K562 (cell line): Measurements from ENCODE around the gene OR6V1. TPM values are rescaled to one million over a fixed set of nuclear protein-coding genes. Genes with fewer than 3 reads are reported as not detected.

Experiments
- ARID2 ChIP-seq: fragments of 450-650 bp; IDR thresholded peaks from 2 replicates; pipeline ENCODE4 v1.6.1; 2017; ENCODE audit warnings: antibody characterized with exemption, mild to moderate bottlenecking
- ATF6 ChIP-seq: sonication (generic); formaldehyde crosslinking; IDR thresholded peaks from 2 replicates; pipeline ENCODE4 v1.4.0; 2020; ENCODE audit warnings: mild to moderate bottlenecking, missing genetic modification reagents
- BRCA1 ChIP-seq, 2 experiments: fragments of 450-650 bp in 1 of 2; sonication (generic) in 1 of 2; formaldehyde crosslinking in 1 of 2; IDR thresholded peaks; 2 replicates each; pipeline versions ENCODE4 v1.5.0 to v1.6.1; 2017 to 2020; ENCODE audit warnings: mild to moderate bottlenecking in 1 of 2, missing genetic modification reagents in 1 of 2
- BRF1 ChIP-seq: IDR thresholded peaks from 3 replicates; pipeline ENCODE4 v1.6.1; 2011; ENCODE audit warnings: borderline replicate concordance, mild to moderate bottlenecking; ENCODE audit not compliant: insufficient read length; ENCODE audit errors: extremely low read depth
- CSDE1 ChIP-seq, 2 experiments: fragments of 450-650 bp; IDR thresholded peaks; 2 replicates each; pipeline ENCODE4 v1.6.1; 2016; ENCODE audit warnings: mild to moderate bottlenecking in 1 of 2
- CTBP1 ChIP-seq: fragments of 450-650 bp; IDR thresholded peaks from 2 replicates; pipeline ENCODE4 v1.6.1; 2016; ENCODE audit warnings: borderline replicate concordance
- E2F6 ChIP-seq, 2 experiments: IDR thresholded peaks; 2 replicates each; pipeline ENCODE4 v1.6.1; 2011; ENCODE audit warnings: borderline replicate concordance in 1 of 2, control low read depth in 1 of 2, low read depth in 1 of 2, low read length in 1 of 2, mild to moderate bottlenecking in 1 of 2, mixed read lengths in 1 of 2, moderate library complexity in 1 of 2; ENCODE audit not compliant: insufficient read depth in 1 of 2, insufficient read length in 1 of 2, poor library complexity in 1 of 2, severe bottlenecking in 1 of 2; ENCODE audit errors: extremely low read depth in 1 of 2
- HNRNPLL ChIP-seq: fragments of 200-400 bp; formaldehyde crosslinking; IDR thresholded peaks from 2 replicates; pipeline ENCODE4 v1.6.1; 2017; ENCODE audit warnings: low read length, low read depth, mild to moderate bottlenecking; ENCODE audit not compliant: poor library complexity, severe bottlenecking
- JUN ChIP-seq, 2 experiments: sonication (generic) in 1 of 2; formaldehyde crosslinking in 1 of 2; IDR thresholded peaks; 2 replicates each; pipeline versions ENCODE4 v1.6.1 to v1.8.0; 2012 to 2022; ENCODE audit warnings: borderline replicate concordance in 2 of 2, mild to moderate bottlenecking in 2 of 2, improper control_type of control experiment in 1 of 2, low read depth in 1 of 2, low read length in 1 of 2, missing genetic modification reagents in 1 of 2
- KLF10 ChIP-seq: fragments of 250-450 bp; sonication (Bioruptor Pico); IDR thresholded peaks from 2 replicates; pipeline ENCODE4 v1.6.1; 2021; ENCODE audit warnings: matching md5 sums
- NFIX ChIP-seq: fragments of 250-450 bp; sonication (Bioruptor Pico); IDR thresholded peaks from 2 replicates; pipeline ENCODE4 v1.4.0; 2020; ENCODE audit warnings: low read depth, mild to moderate bottlenecking, moderate library complexity
- PHTF2 ChIP-seq: fragments of 250-450 bp; sonication (Bioruptor Pico); IDR thresholded peaks from 2 replicates; pipeline ENCODE4 v1.5.0; 2021; ENCODE audit warnings: mild to moderate bottlenecking
- RBM15 ChIP-seq: fragments of 200-400 bp; formaldehyde crosslinking; IDR thresholded peaks from 2 replicates; pipeline ENCODE4 v1.6.1; 2018; ENCODE audit warnings: mild to moderate bottlenecking, low read length, moderate library complexity; ENCODE audit not compliant: insufficient read depth
- TEAD2 ChIP-seq: fragments of 450-650 bp; IDR thresholded peaks from 2 replicates; pipeline ENCODE4 v1.6.1; 2016; ENCODE audit warnings: missing genetic modification characterization, control low read depth, missing compliant biosample characterization
- TEAD4 ChIP-seq, 2 experiments: sonication (generic) in 1 of 2; formaldehyde crosslinking in 1 of 2; IDR thresholded peaks; 2 replicates each; pipeline versions ENCODE4 v1.6.1 to v1.8.0; 2012 to 2022; ENCODE audit warnings: borderline replicate concordance in 1 of 2, inconsistent platforms in 1 of 2, low read length in 1 of 2, mild to moderate bottlenecking in 1 of 2, missing genetic modification reagents in 1 of 2
- TOE1 ChIP-seq, 2 experiments: fragments of 450-650 bp in 1 of 2; sonication (generic) in 1 of 2; formaldehyde crosslinking in 1 of 2; IDR thresholded peaks; 2 replicates each; pipeline versions ENCODE4 v1.7.1 to v1.8.0; 2016 to 2022; ENCODE audit warnings: borderline replicate concordance in 2 of 2, mild to moderate bottlenecking in 2 of 2, antibody characterized with exemption in 1 of 2, inconsistent platforms in 1 of 2, low read depth in 1 of 2, missing genetic modification reagents in 1 of 2, moderate library complexity in 1 of 2
- TSC22D4 ChIP-seq: fragments of 450-650 bp; IDR thresholded peaks from 2 replicates; pipeline ENCODE4 v1.6.1; 2016; ENCODE audit warnings: missing genetic modification characterization, missing biosample characterization, control low read depth
- ZFP91 ChIP-seq: sonication (generic); formaldehyde crosslinking; IDR thresholded peaks from 2 replicates; pipeline ENCODE4 v1.8.0; 2022; ENCODE audit warnings: mild to moderate bottlenecking, missing genetic modification reagents
- ZNF24 ChIP-seq: fragments of 450-650 bp; IDR thresholded peaks from 2 replicates; pipeline ENCODE4 v1.6.1; 2016
- ZNF699 ChIP-seq: fragments of 250-450 bp; sonication (Bioruptor Pico); IDR thresholded peaks from 2 replicates; pipeline ENCODE4 v1.8.0; 2021; ENCODE audit warnings: mild to moderate bottlenecking, moderate library complexity; ENCODE audit not compliant: insufficient replicate concordance
- polyA plus RNA-seq, 8 experiments: library from polyadenylated mRNA; depleted of rRNA in 4 of 8; stranded (reverse) in 5 of 8; unstranded in 3 of 8; fragments of >200 nt; fragmentation: Nextera tagmentation in 2 of 8; fragmentation: Illumina TruSeq in 1 of 8; extraction: Ambion mirVana in 2 of 8; extraction: Trizol in 1 of 8; gene quantifications; 2 replicates each; pipeline versions ENCODE4 v1.2.1 to v1.2.3, GENCODE V29; 2011 to 2014; ENCODE audit warnings: inconsistent platforms in 1 of 8, missing spikeins in 1 of 8
- total RNA-seq, 7 experiments: library from RNA; depleted of rRNA in 6 of 7; stranded (reverse); fragments of >200 nt in 6 of 7; fragmentation: Illumina TruSeq in 2 of 7; extraction: Trizol in 2 of 7; gene quantifications; 2 replicates each; pipeline versions ENCODE4 v1.2.1 to v1.2.3, GENCODE V29; 2011 to 2021; ENCODE audit warnings: low replicate concordance in 1 of 7

Gene OR6V1
- total and polyA plus RNA-seq, 9 of the 15 experiments (the other 6 are each of a cell fraction or from before 2014, with no cell fraction given): not detected

- TF ChIP-seq TSC22D4 (tag) (no peak), NFIX (no peak), CTBP1 (no peak), PHTF2 (no peak), KLF10 (CRISPR knock-in tag) (no peak), CSDE1 (IDR thresholded peaks at IDR 0.05) (no peak), E2F6 (IDR thresholded peaks at IDR 0.05; ENCODE audit: borderline replicate concordance in 1 of 2, extremely low read depth in 1 of 2, insufficient read depth in 1 of 2, insufficient read length in 1 of 2, low read depth in 1 of 2, low read length in 1 of 2, poor library complexity in 1 of 2, severe bottlenecking in 1 of 2) (peak in 1 of 2 experiments; percentile 50), TOE1 (IDR thresholded peaks at IDR 0.05; ENCODE audit: borderline replicate concordance) (no peak), TOE1 (CRISPR knock-in tag; IDR thresholded peaks at IDR 0.05; ENCODE audit: borderline replicate concordance, low read depth) (0 out of 2 replicates have a peak, but pooled peaks have one; percentile 30), ATF6 (CRISPR knock-in tag) (no peak), HNRNPLL (no peak), RBM15 (no peak), TEAD2 (tag) (no peak), BRF1 (no peak), ZNF699 (no peak), ZFP91 (CRISPR knock-in tag) (no peak), ZNF24 (no peak), TEAD4 (IDR thresholded peaks at IDR 0.05; ENCODE audit: low read length) (no peak), TEAD4 (CRISPR knock-in tag; IDR thresholded peaks at IDR 0.05; ENCODE audit: borderline replicate concordance) (no peak), BRCA1 (IDR thresholded peaks at IDR 0.05) (no peak), BRCA1 (CRISPR knock-in tag; IDR thresholded peaks at IDR 0.05) (no peak), ARID2 (peak; percentile 80), JUN (IDR thresholded peaks at IDR 0.05; ENCODE audit: borderline replicate concordance, low read depth, low read length) (no peak), JUN (CRISPR knock-in tag; IDR thresholded peaks at IDR 0.05; ENCODE audit: borderline replicate concordance) (no peak)
Measured at GRCh38 chr7:143008007-143008901, 43.9 kb upstream of the OR6V1 start (continued).
